A549 treated with CORT108297 at 1 μM for 4 hours (cell line): ENCODE results near the gene RALGDS. TPM values are rescaled to one million over a fixed set of nuclear protein-coding genes. Genes with fewer than 3 reads are reported as not detected.

Experiments
- total RNA-seq: library from RNA; stranded (reverse); fragments of 200-300 nt; extraction: Qiagen RNA extraction; gene quantifications from 5 replicates; pipeline ENCODE4 v1.2.3, GENCODE V29; 2022

Gene RALGDS
- 18.7 to 29.5 TPM (median 28.0 TPM) in 5 replicates for total RNA-seq

GRCh38 chr9:133121198-133121914, at the start of gene RALGDS:
RALGDS (minus strand) TSS chr9:133121240; CDS start chr9:133121154, 86 bp downstream.

DNA sequence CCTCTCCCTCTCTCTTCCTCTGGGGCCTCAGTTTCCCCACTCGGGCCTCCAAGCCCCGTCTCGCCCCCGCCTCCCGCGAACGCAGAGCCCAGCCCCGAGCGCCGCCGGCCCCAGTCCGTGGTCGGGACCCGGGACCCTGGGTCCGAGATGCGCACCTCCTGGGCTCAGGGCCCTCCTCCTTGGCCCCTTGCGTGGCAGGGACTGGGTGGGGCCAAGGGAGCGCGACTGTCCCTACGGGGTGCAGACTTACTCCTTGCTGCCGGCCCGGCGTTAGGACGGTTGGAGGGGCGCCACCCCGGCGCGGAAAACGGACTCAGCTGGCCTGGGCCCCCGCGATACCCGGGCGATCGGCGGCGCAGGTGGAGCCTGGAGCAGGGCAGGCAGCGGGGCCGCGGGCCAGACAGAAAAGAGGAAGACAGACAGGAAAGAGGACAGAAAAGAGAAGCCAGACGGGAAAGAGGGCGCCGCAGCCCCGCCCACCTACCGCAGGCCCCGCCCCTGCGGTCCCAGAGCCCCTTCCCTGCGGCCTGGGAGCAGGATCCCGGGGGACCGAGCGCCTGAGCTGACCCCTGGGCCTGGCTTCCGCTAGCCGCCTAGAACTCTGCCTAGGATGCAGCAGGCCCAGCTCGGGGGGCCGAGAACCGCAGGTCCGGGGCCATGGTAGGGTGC, 42.6 kb upstream of the RALGDS start, which contains the start of gene GBGT1:
Gene GBGT1, minus strand, starts transcription at position 411 of the 669 bp plus-strand sequence. CDS start 1,502 bp downstream, outside the sequence.

GRCh38 chr9:133061764-133062145, 59.3 kb downstream of the RALGDS start, which contains the start of gene CEL:
CEL (plus strand) TSS chr9:133061981; CDS start chr9:133062003, 22 bp downstream.

Other genes starting within 250 kb of the RALGDS start
- gene AK8, start 243.0 kb downstream of the RALGDS start, total RNA-seq = 0.81 to 1.4 TPM (median 0.96 TPM) in 5 replicates
- gene SPACA9, start 242.3 kb downstream of the RALGDS start, total RNA-seq = 4.8 to 5.2 TPM (median 5.1 TPM) in 5 replicates
- 14.9 to 19.5 TPM (median 16.1 TPM) in 5 replicates for gene TSC1, start 176.6 kb downstream of the RALGDS start, total RNA-seq
- gene GFI1B, start 142.5 kb downstream of the RALGDS start, total RNA-seq = 0.03 to 0.14 TPM (median 0.12 TPM) in 3 of 5 replicates, not detected in the others
- 56.9 to 72.3 TPM (median 67.6 TPM) in 5 replicates for gene GTF3C5, start 90.2 kb downstream of the RALGDS start, total RNA-seq
- 0.50 to 0.75 TPM (median 0.65 TPM) in 5 replicates for gene CEL, start 59.3 kb downstream of the RALGDS start, total RNA-seq
- gene GBGT1, start 42.7 kb upstream of the RALGDS start, total RNA-seq = 1.3 to 3.0 TPM (median 2.6 TPM) in 5 replicates
- not detected in 5 replicates for gene OBP2B, start 88.0 kb upstream of the RALGDS start, total RNA-seq
- gene ABO, start 154.0 kb upstream of the RALGDS start, total RNA-seq = not detected in 5 replicates
- 20.7 to 30.7 TPM (median 25.6 TPM) in 5 replicates for gene SURF6, start 214.9 kb upstream of the RALGDS start, total RNA-seq
- gene MED22, start 226.9 kb upstream of the RALGDS start, total RNA-seq = 20.9 to 35.2 TPM (median 33.6 TPM) in 5 replicates
- 3,292 to 3,461 TPM (median 3,420 TPM) in 5 replicates for gene RPL7A, start 227.0 kb upstream of the RALGDS start, total RNA-seq
- 36.2 to 49.0 TPM (median 43.1 TPM) in 5 replicates for gene SURF1, start 235.2 kb upstream of the RALGDS start, total RNA-seq
- gene SURF2, start 235.3 kb upstream of the RALGDS start, total RNA-seq = 44.5 to 60.0 TPM (median 47.0 TPM) in 5 replicates